ENCODE measurements around the gene CCDC178. TPM values are rescaled to one million over a fixed set of nuclear protein-coding genes. Genes with fewer than 3 reads are reported as not detected.

Gene CCDC178
- total RNA-seq, 4 donors from 2014 or later = 0.78 to 8.7 (median 2.2) TPM

- H3K27me3 ChIP-seq = no peaks in the 10 kb centered on the region
- TF ChIP-seq CTCF (IDR thresholded peaks at IDR 0.05) (no peak), EP300 (IDR thresholded peaks at IDR 0.05) (no peak), POLR2A (IDR thresholded peaks at IDR 0.05) (no peak)
- no peak overlapping the region for H3K27ac ChIP-seq
- no peaks in the 10 kb centered on the region for H3K4me1 ChIP-seq
- no peaks in the 10 kb centered on the region for H3K9me3 ChIP-seq
- 77 to 95% methylated on average over 1 of the region's 1 CpG for WGBS, 2 donors
- no peak for DNase-seq (ENCODE audit: low spot score in 2 of 2)
- no peak overlapping the region for H3K4me3 ChIP-seq
- no peaks in the 10 kb centered on the region for H3K36me3 ChIP-seq
These were observed 465.4 kb downstream of the CCDC178 start for GRCh38 chr18:32975163-32975436.

- H3K27me3 ChIP-seq = no peaks in the 10 kb centered on the region
- 37 to 39% methylated on average over 4 of the region's 4 CpGs for WGBS, 2 donors
These were observed 465.9 kb downstream of the CCDC178 start for GRCh38 chr18:32974421-32975162.

GRCh38 chr18:32968248-32968647 lies 472.3 kb downstream of the CCDC178 start:
- no peak overlapping the region for H3K4me3 ChIP-seq
- H3K4me1 ChIP-seq = no peaks in the 10 kb centered on the region
- H3K36me3 ChIP-seq = no peaks in the 10 kb centered on the region
- TF ChIP-seq EP300 (IDR thresholded peaks at IDR 0.05) (no peak), POLR2A (IDR thresholded peaks at IDR 0.05) (no peak), CTCF (IDR thresholded peaks at IDR 0.05) (no peak)
- no peaks in the 10 kb centered on the region for H3K9me3 ChIP-seq
- no peak overlapping the region for H3K27ac ChIP-seq
- no peaks in the 10 kb centered on the region for H3K27me3 ChIP-seq
- 90 to 91% methylated on average over 2 of the region's 2 CpGs for WGBS, 2 donors
- DNase-seq (ENCODE audit: low spot score in 2 of 2) = no peak

More at GRCh38 chr18:32974421-32975162, 465.9 kb downstream of the CCDC178 start:
- H3K9me3 ChIP-seq = no peaks in the 10 kb centered on the region
- H3K4me1 ChIP-seq = no peaks in the 10 kb centered on the region
- no peaks in the 10 kb centered on the region for H3K36me3 ChIP-seq
- no peak for DNase-seq (ENCODE audit: low spot score in 2 of 2)
- H3K4me3 ChIP-seq = no peak overlapping the region
- no peak for TF ChIP-seq CTCF (IDR thresholded peaks at IDR 0.05)
- TF ChIP-seq EP300 (IDR thresholded peaks at IDR 0.05) = no peak
- no peak for TF ChIP-seq POLR2A (IDR thresholded peaks at IDR 0.05)
- H3K27ac ChIP-seq = no peak overlapping the region

- Histone ChIP-seq H3K9me3 (no peaks in the 10 kb centered on the region), H3K27me3 (no peaks in the 10 kb centered on the region), H3K4me1 (no peaks in the 10 kb centered on the region), H3K27ac (no peak overlapping the region), H3K36me3 (no peaks in the 10 kb centered on the region), H3K4me3 (no peak overlapping the region)
- TF ChIP-seq POLR2A (IDR thresholded peaks at IDR 0.05) = no peak
- no peak for DNase-seq (ENCODE audit: low spot score in 2 of 2)
These were observed 474.4 kb downstream of the CCDC178 start for GRCh38 chr18:32966141-32966540.

- Histone ChIP-seq H3K4me1 (peaks cover 0 to 9% (median 3%) of the 10 kb centered on the region in 4 donors), H3K27ac (no peak overlapping the region), H3K36me3 (no peaks in the 10 kb centered on the region), H3K27me3 (no peaks in the 10 kb centered on the region), H3K4me3 (no peak overlapping the region), H3K9me3 (no peaks in the 10 kb centered on the region)
- DNase-seq (ENCODE audit: low spot score in 2 of 2) = no peak
- 93 to 95% methylated on average over 5 of the region's 5 CpGs for WGBS, 2 donors
- TF ChIP-seq EP300 (IDR thresholded peaks at IDR 0.05) = no peak
- TF ChIP-seq POLR2A (IDR thresholded peaks at IDR 0.05) = no peak
- no peak for TF ChIP-seq CTCF (IDR thresholded peaks at IDR 0.05)
These were observed 479.0 kb downstream of the CCDC178 start for GRCh38 chr18:32961538-32961937.

GRCh38 chr18:32958746-32959145 lies 481.8 kb downstream of the CCDC178 start:
- Histone ChIP-seq H3K9me3 (no peaks in the 10 kb centered on the region), H3K27ac (no peak overlapping the region), H3K4me3 (no peak overlapping the region), H3K27me3 (no peaks in the 10 kb centered on the region), H3K4me1 (peaks cover 0 to 12% (median 3%) of the 10 kb centered on the region in 4 donors), H3K36me3 (no peaks in the 10 kb centered on the region)
- TF ChIP-seq POLR2A (IDR thresholded peaks at IDR 0.05) (no peak), EP300 (IDR thresholded peaks at IDR 0.05) (no peak), CTCF (IDR thresholded peaks at IDR 0.05) (no peak)
- no peak for DNase-seq (ENCODE audit: low spot score in 2 of 2)
- 92 to 96% methylated on average over 1 of the region's 1 CpG for WGBS, 2 donors
